H1 (cell line): Measurements from ENCODE around the gene ACKR2. TPM values are rescaled to one million over a fixed set of nuclear protein-coding genes. Genes with fewer than 3 reads are reported as not detected.

Source experiments
- CHD2 ChIP-seq: IDR thresholded peaks from 2 replicates; pipeline ENCODE4 v1.6.1; 2012; ENCODE audit warnings: low read length, improper control_type of control experiment
- CTBP2 ChIP-seq: IDR thresholded peaks from 2 replicates; pipeline ENCODE4 v1.7.0; 2011; ENCODE audit warnings: borderline replicate concordance, mild to moderate bottlenecking, moderate library complexity, mixed read lengths, low read length; ENCODE audit not compliant: insufficient read depth, insufficient read length
- EP300 ChIP-seq, 2 experiments: IDR thresholded peaks; 1 replicate in 1 of 2; 2 replicates in 1 of 2; pipeline ENCODE4 v1.6.1; 2011 to 2012; ENCODE audit warnings: low read depth in 2 of 2, low read length in 2 of 2, mild to moderate bottlenecking in 2 of 2, borderline replicate concordance in 1 of 2, inconsistent platforms in 1 of 2, moderate library complexity in 1 of 2
- FOSL1 ChIP-seq: IDR thresholded peaks from 2 replicates; pipeline ENCODE4 v1.6.1; 2011; ENCODE audit warnings: mild to moderate bottlenecking, low read depth, low read length, moderate library complexity; ENCODE audit not compliant: insufficient read depth
- GABPA ChIP-seq: IDR thresholded peaks from 2 replicates; pipeline ENCODE4 v1.6.1; 2011; ENCODE audit warnings: mild to moderate bottlenecking, low read length, moderate library complexity, borderline replicate concordance; ENCODE audit not compliant: insufficient read depth
- KDM5A ChIP-seq: fragments of 200-600 bp; IDR thresholded peaks from 2 replicates; pipeline ENCODE4 v1.7.1; 2012; ENCODE audit warnings: mild to moderate bottlenecking, low read length, inconsistent platforms, mixed read lengths
- MAFK ChIP-seq: IDR thresholded peaks from 2 replicates; pipeline ENCODE4 v1.6.1; 2012; ENCODE audit warnings: low read depth, mild to moderate bottlenecking, improper control_type of control experiment, low read length
- RFX5 ChIP-seq: IDR thresholded peaks from 2 replicates; pipeline ENCODE4 v1.6.1; 2011; ENCODE audit warnings: low read depth, low read length, improper control_type of control experiment, borderline replicate concordance
- RNF2 ChIP-seq: fragments of 200-900, 300-1000 bp; sonication (generic); IDR thresholded peaks from 2 replicates; pipeline ENCODE4 v1.7.1; 2016; ENCODE audit warnings: borderline replicate concordance, low read depth, mild to moderate bottlenecking, antibody characterized with exemption, low read length; ENCODE audit not compliant: poor library complexity, severe bottlenecking; ENCODE audit errors: missing control alignments
- polyA plus RNA-seq, 7 experiments: library from polyadenylated mRNA; depleted of rRNA in 3 of 7; stranded (reverse) in 5 of 7; unstranded in 2 of 7; fragments of >200 nt in 5 of 7; fragments of 200-250 nt in 2 of 7; gene quantifications; 1 replicate in 5 of 7; 2 replicates in 1 of 7; 4 replicates in 1 of 7; pipeline versions ENCODE4 v1.2.1 to v1.2.3, GENCODE V29; 2011 to 2013; ENCODE audit warnings: missing spikeins in 2 of 7, mixed read lengths in 2 of 7
- total RNA-seq: library from RNA; stranded (reverse); fragmentation: NEBNext Ultra II Directional; extraction: Animal tissue kit (Norgen Biotek cat#: 25700); gene quantifications from 2 replicates; pipeline ENCODE4 v1.2.1, GENCODE V29; 2021

ACKR2 gene
- total and polyA plus RNA-seq, 2 of the 8 experiments (the other 6 are each of a cell fraction or from before 2014, with no cell fraction given), result 0.09 to 0.12 TPM

DNA sequence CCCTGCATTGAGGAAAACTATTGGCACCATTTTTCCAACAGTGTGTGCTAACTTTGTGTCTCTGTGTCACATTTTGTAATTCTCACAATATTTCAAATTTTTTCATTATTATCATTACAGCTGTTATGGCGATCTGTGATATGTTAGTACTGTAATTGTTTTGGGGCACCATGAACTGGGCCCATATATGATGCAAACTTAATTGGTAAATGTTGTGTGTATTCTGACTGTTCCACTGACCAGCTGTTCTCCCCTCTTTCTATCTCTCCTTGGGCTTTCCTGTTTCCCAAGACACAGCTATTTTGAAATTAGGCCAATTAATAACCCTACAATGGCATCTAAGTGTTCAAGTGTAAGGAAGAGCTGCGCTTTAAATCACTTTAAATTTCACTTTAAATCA lies 68.6 kb downstream of the ACKR2 start (continued):
- TF ChIP-seq FOSL1 (no peak), CHD2 (no peak), KDM5A (no peak), GABPA (no peak), RNF2 (no peak), EP300 (IDR thresholded peaks at IDR 0.05; ENCODE audit: borderline replicate concordance in 1 of 2, low read depth in 2 of 2, low read length in 2 of 2) (no peak), CTBP2 (no peak), RFX5 (no peak), MAFK (no peak)
